ENCODE measurements around the gene C17orf58. TPM values are rescaled to one million over a fixed set of nuclear protein-coding genes. Genes with fewer than 3 reads are reported as not detected.
"Not testable (repeated sequence)": the region's sequence is repeated elsewhere in the genome, so short reads cannot be mapped to it uniquely, and the experiment has no call there.

C17orf58 gene
- 10 to 100 TPM in 2 of 4 donors, 1 to 10 TPM in 2; 5.0 to 13.0 (median 9.5) TPM for total RNA-seq

DNA sequence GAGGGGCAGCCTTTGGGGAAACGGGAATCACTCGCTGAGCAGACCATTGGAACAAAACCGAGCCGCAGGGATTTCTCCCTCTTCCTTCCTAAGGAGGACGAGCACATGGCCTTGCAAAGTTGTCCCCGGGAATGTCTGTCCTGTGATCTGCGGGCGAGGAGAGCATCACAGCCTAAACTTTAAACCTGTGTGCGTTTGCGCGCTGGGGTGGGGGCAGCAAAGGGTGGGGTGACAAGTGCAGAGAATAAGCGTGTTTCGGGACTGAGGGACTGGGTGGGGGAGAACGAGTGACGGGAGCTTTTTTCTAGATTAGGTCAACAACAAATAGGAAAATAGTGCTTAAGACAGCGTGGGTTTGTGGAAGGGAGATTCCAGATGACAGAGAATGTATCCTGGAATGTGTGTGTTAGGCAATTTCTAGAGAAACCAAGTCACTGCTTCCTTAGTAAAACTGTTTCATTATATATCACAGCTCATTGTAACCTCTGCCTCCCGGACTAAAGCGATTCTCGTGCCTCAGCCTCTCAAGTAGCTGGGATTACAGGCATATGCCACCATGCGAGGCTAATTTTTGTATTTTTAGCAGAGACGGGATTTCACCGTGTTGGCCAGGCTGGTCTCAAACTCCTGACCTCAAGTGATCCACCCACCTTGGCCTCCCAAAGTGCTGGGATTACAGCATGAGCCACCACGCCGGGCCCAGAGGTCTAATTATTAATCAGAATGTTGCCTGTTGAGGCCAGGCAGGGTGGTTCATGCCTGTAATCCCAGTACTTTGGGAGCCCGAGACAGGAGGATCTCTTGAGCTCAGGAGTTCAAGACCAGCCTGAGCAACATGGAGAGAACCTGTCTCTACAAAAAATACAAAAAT, at the start of gene C17orf58:
Gene C17orf58 (minus strand): TSS at position 169 of the 871 bp plus-strand sequence. CDS start 271 bp downstream, outside the sequence.
- H3K36me3 ChIP-seq, H3K27me3 ChIP-seq, H3K9me3 ChIP-seq: not testable (repeated sequence)
- DNase-seq: peak in 1 of 3 donors; percentile 14
- peak within 1 kb of the TSS; percentile 43 to 68 (median 54) for H3K4me3 ChIP-seq
- H3K27ac ChIP-seq: peak within 1 kb of the TSS in 3 of 4 donors; percentile 4 to 55 (median 39)
- H3K4me1 ChIP-seq: peaks cover 0 to 24% (median 2%) of the 10 kb centered on the region in 4 donors

DNA sequence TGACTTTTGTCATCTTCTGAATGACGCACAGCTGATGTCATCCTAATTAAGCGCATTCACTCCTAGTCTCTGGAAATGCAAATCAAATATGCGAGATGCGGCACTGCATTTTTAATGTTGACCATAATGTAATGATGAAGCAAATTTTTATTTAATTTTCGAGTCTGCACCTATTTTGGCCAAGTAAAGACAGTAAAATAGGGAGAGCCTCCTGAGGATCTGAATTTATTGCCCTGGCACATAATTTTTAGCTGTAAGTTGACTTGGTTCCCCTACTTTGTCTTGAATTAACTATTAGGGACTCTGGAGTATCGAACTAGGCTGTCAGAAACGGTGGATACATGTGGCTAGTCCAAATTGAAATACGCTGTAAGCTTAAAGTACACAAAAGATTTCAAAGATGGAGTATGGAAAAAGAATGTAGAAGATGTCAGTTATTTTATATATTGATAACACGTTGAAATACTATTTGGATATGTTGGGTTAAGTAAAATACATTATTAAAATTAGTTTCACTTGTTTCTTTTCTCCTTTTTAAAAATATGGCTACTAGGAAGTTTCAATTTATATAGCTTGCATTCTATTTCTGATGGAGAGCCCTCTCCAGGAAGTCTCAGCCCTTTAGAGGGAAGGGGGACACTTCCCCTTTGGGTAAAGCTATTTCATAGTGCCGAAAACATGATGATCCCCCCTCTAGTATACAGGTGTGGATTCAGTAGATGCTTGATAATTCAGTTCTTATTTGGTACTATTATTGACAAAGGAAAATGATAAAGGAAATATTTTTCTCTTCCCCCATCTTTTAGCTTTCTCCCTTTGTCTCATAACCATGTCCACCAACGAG, 40.3 kb upstream of the C17orf58 start:
- H3K4me3 ChIP-seq: peak overlapping the region; percentile 67 to 96 (median 87)
- H3K27ac ChIP-seq: peak overlapping the region; percentile 72 to 87 (median 80)
- no peak for DNase-seq
- peaks cover 0 to 6% (median 0%) of the 10 kb centered on the region in 4 donors for H3K4me1 ChIP-seq
- H3K27me3 ChIP-seq: no peaks in the 10 kb centered on the region
- TF ChIP-seq POLR2A (IDR thresholded peaks at IDR 0.05): no peak
- TF ChIP-seq, protein P1, sequence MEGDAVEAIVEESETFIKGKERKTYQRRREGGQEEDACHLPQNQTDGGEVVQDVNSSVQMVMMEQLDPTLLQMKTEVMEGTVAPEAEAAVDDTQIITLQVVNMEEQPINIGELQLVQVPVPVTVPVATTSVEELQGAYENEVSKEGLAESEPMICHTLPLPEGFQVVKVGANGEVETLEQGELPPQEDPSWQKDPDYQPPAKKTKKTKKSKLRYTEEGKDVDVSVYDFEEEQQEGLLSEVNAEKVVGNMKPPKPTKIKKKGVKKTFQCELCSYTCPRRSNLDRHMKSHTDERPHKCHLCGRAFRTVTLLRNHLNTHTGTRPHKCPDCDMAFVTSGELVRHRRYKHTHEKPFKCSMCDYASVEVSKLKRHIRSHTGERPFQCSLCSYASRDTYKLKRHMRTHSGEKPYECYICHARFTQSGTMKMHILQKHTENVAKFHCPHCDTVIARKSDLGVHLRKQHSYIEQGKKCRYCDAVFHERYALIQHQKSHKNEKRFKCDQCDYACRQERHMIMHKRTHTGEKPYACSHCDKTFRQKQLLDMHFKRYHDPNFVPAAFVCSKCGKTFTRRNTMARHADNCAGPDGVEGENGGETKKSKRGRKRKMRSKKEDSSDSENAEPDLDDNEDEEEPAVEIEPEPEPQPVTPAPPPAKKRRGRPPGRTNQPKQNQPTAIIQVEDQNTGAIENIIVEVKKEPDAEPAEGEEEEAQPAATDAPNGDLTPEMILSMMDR (IDR thresholded peaks at IDR 0.05): no peak
- H3K9me3 ChIP-seq: no peaks in the 10 kb centered on the region
- peaks cover 0 to 24% (median 3%) of the 10 kb centered on the region in 3 donors for H3K36me3 ChIP-seq

DNA sequence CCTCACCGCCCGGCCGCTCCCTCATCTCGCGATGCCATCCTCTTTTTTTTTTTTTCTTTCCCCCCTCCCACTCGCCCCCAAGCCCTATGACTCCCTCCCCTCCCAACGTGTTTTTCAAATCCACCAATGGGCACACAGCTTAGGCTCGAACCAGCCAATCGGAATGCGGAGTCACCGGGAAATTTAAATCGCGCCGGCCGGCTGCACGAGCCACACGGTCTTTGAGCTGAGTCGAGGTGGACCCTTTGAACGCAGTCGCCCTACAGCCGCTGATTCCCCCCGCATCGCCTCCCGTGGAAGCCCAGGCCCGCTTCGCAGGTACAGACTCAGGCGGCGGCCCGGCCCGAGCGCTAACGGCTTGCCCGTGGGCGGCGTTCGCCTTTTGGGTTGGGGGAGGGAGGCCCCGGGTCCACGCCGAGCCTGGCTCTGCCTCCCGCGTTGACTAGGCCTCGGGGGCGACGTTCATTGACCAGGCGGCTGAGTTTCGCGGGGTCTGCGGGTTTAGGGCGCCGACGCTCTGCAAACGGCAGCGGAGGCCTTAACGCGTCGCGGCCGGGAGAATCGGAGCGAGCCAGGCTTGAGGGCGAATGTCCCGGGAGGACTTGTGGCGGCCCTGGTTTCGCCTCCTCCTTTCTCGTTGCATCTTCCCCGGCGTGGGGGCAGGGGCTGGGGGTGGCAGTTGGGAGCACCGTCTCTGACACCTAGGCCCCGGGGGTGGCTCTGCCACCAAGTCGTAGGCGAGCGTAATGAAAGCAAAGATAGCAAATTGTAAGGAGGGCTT, 39.4 kb upstream of the C17orf58 start, which contains the start of gene KPNA2:
Gene KPNA2 (plus strand): TSS at position 213 of the 781 bp plus-strand sequence. CDS start 1,398 bp downstream, outside the sequence.
- Histone ChIP-seq H3K4me1 (peaks cover 0 to 6% (median 0%) of the 10 kb centered on the region in 4 donors), H3K36me3 (peaks cover 0 to 16% (median 0%) of the 10 kb centered on the region in 3 donors), H3K27ac (peak within 1 kb of the TSS; percentile 72 to 87 (median 80)), H3K4me3 (peak within 1 kb of the TSS; percentile 67 to 96 (median 87)), H3K27me3 (no peaks in the 10 kb centered on the region), H3K9me3 (no peaks in the 10 kb centered on the region)
- peak; percentile 89 to 96 (median 94) for DNase-seq
- TF ChIP-seq POLR2A (IDR thresholded peaks at IDR 0.05): peak; percentile 38 to 75
- TF ChIP-seq, protein P1 (IDR thresholded peaks at IDR 0.05): no peak

DNA sequence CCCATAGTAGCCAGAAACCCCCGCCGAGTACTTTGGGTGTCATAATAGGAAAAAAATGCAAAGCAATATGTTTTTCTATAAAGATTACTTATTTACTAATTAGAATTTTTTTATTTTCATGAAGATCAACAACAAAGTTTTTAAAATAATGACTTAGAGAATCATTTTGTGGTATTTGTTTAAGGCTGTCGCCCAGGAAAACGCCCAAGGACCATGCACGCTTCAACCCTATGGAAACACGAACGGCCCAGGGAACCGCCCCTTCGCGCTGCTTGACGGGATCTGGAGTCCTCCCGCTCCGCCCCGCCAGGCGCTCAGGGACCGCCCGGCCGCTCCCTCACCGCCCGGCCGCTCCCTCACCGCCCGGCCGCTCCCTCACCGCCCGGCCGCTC, 38.9 kb upstream of the C17orf58 start:
- Histone ChIP-seq H3K27me3 (no peaks in the 10 kb centered on the region), H3K4me1 (peaks cover 0 to 6% (median 0%) of the 10 kb centered on the region in 4 donors), H3K9me3 (no peaks in the 10 kb centered on the region), H3K36me3 (peaks cover 0 to 11% (median 0%) of the 10 kb centered on the region in 3 donors), H3K27ac (no peak overlapping the region), H3K4me3 (peak overlapping the region in 2 of 4 donors; percentile 9 to 36)
- TF ChIP-seq POLR2A (IDR thresholded peaks at IDR 0.05): no peak
- TF ChIP-seq, protein P1 (IDR thresholded peaks at IDR 0.05): no peak
- peak; percentile 91 to 97 (median 96) for DNase-seq

- peaks cover 0 to 6% (median 0%) of the 10 kb centered on the region in 4 donors for H3K4me1 ChIP-seq
- H3K27me3 ChIP-seq: no peaks in the 10 kb centered on the region
- no peaks in the 10 kb centered on the region for H3K9me3 ChIP-seq
- H3K36me3 ChIP-seq: peaks cover 0 to 10% (median 0%) of the 10 kb centered on the region in 3 donors
- H3K4me3 ChIP-seq: no peak overlapping the region
- no peak overlapping the region for H3K27ac ChIP-seq
- DNase-seq: no peak
- TF ChIP-seq POLR2A (IDR thresholded peaks at IDR 0.05): no peak
- TF ChIP-seq, protein P1 (IDR thresholded peaks at IDR 0.05): no peak
These were observed 38.1 kb upstream of the C17orf58 start for GRCh38 chr17:68034452-68034776.
